K562 (cell line): ENCODE results near the gene KCNN3. TPM values are rescaled to one million over a fixed set of nuclear protein-coding genes. Genes with fewer than 3 reads are reported as not detected.

Source experiments
- ARID3B ChIP-seq: fragments of 250-450 bp; sonication (Bioruptor Pico); IDR thresholded peaks from 2 replicates; pipeline ENCODE4 v1.4.0; 2020; ENCODE audit warnings: borderline replicate concordance
- BRCA1 ChIP-seq, 2 experiments: fragments of 450-650 bp in 1 of 2; sonication (generic) in 1 of 2; formaldehyde crosslinking in 1 of 2; IDR thresholded peaks; 2 replicates each; pipeline versions ENCODE4 v1.5.0 to v1.6.1; 2017 to 2020; ENCODE audit warnings: mild to moderate bottlenecking in 1 of 2, missing genetic modification reagents in 1 of 2
- CHD7 ChIP-seq: fragments of 200-600 bp; sonication (generic); IDR thresholded peaks from one replicate; pipeline ENCODE4 v1.6.1; 2012; ENCODE audit warnings: mild to moderate bottlenecking, low read depth, low read length, inconsistent platforms
- COPS2 ChIP-seq: fragments of 450-650 bp; conservative IDR thresholded peaks from 2 replicates; pipeline ENCODE4 v1.6.1; 2016; ENCODE audit warnings: mild to moderate bottlenecking, moderate library complexity
- HDAC3 ChIP-seq: fragments of 450-650 bp; IDR thresholded peaks from 2 replicates; pipeline ENCODE4 v1.6.1; 2018; ENCODE audit warnings: borderline replicate concordance, mild to moderate bottlenecking, moderate library complexity; ENCODE audit not compliant: partially characterized antibody
- HES1 ChIP-seq: fragments of 450-650 bp; IDR thresholded peaks from 2 replicates; pipeline ENCODE4 v1.6.1; 2016; ENCODE audit warnings: low read depth, mild to moderate bottlenecking, moderate library complexity
- KLF10 ChIP-seq: fragments of 250-450 bp; sonication (Bioruptor Pico); IDR thresholded peaks from 2 replicates; pipeline ENCODE4 v1.6.1; 2021; ENCODE audit warnings: matching md5 sums
- PCBP1 ChIP-seq: fragments of 200-400 bp; formaldehyde crosslinking; IDR thresholded peaks from 2 replicates; pipeline ENCODE4 v1.6.1; 2018; ENCODE audit warnings: mild to moderate bottlenecking, low read depth, low read length; ENCODE audit not compliant: poor library complexity, severe bottlenecking
- POLR3A ChIP-seq: IDR thresholded peaks from 2 replicates; pipeline ENCODE4 v1.6.1; 2011; ENCODE audit warnings: borderline replicate concordance, mild to moderate bottlenecking, moderate library complexity; ENCODE audit not compliant: insufficient read length, insufficient read depth; ENCODE audit errors: extremely low read depth
- SRSF9 ChIP-seq: fragments of 200-400 bp; formaldehyde crosslinking; IDR thresholded peaks from 2 replicates; pipeline ENCODE4 v1.6.1; 2017; ENCODE audit warnings: low read depth, low read length, borderline replicate concordance
- TAF9B ChIP-seq: fragments of 450-650 bp; IDR thresholded peaks from 2 replicates; pipeline ENCODE4 v1.6.1; 2018; ENCODE audit warnings: mild to moderate bottlenecking; ENCODE audit not compliant: partially characterized antibody
- YBX1 ChIP-seq: fragments of 450-650 bp; IDR thresholded peaks from 2 replicates; pipeline ENCODE4 v1.7.1; 2016; ENCODE audit warnings: mild to moderate bottlenecking
- ZNF395 ChIP-seq: fragments of 200-800 bp; sonication (Bioruptor generic); IDR thresholded peaks from 2 replicates; pipeline ENCODE4 v1.6.1; 2017; ENCODE audit warnings: missing genetic modification characterization, missing compliant biosample characterization
- polyA plus RNA-seq, 8 experiments: library from polyadenylated mRNA; depleted of rRNA in 4 of 8; stranded (reverse) in 5 of 8; unstranded in 3 of 8; fragments of >200 nt; fragmentation: Nextera tagmentation in 2 of 8; fragmentation: Illumina TruSeq in 1 of 8; extraction: Ambion mirVana in 2 of 8; extraction: Trizol in 1 of 8; gene quantifications; 2 replicates each; pipeline versions ENCODE4 v1.2.1 to v1.2.3, GENCODE V29; 2011 to 2014; ENCODE audit warnings: inconsistent platforms in 1 of 8, missing spikeins in 1 of 8
- total RNA-seq, 7 experiments: library from RNA; depleted of rRNA in 6 of 7; stranded (reverse); fragments of >200 nt in 6 of 7; fragmentation: Illumina TruSeq in 2 of 7; extraction: Trizol in 2 of 7; gene quantifications; 2 replicates each; pipeline versions ENCODE4 v1.2.1 to v1.2.3, GENCODE V29; 2011 to 2021; ENCODE audit warnings: low replicate concordance in 1 of 7

The KCNN3 gene
- total and polyA plus RNA-seq, 9 of the 15 experiments (the other 6 are each of a cell fraction or from before 2014, with no cell fraction given), result 0.02 to 0.03 TPM; not detected in 7

- no peak for TF ChIP-seq HDAC3
- TF ChIP-seq PCBP1, result no peak
- no peak for TF ChIP-seq ZNF395 (CRISPR knock-in tag)
- TF ChIP-seq CHD7, result no peak
- no peak for TF ChIP-seq HES1
- no peak for TF ChIP-seq KLF10 (CRISPR knock-in tag)
- TF ChIP-seq YBX1, result no peak
- TF ChIP-seq COPS2, result no peak
- TF ChIP-seq ARID3B (CRISPR knock-in tag), result no peak
- TF ChIP-seq TAF9B, result no peak
- no peak for TF ChIP-seq POLR3A
- no peak for TF ChIP-seq BRCA1 (IDR thresholded peaks at IDR 0.05)
- no peak for TF ChIP-seq BRCA1 (CRISPR knock-in tag; IDR thresholded peaks at IDR 0.05)
- TF ChIP-seq SRSF9, result no peak
Observed at GRCh38 chr1:154760469-154760933, 109.6 kb downstream of the KCNN3 start (continued).
